GM18526 (cell line): ENCODE results near the gene LAMA5.

ENCODE experiments used
- POLR2A ChIP-seq: IDR thresholded peaks from 3 replicates; pipeline ENCODE4 v1.6.1; 2011; ENCODE audit not compliant: insufficient read length; ENCODE audit errors: extremely low read depth

Gene LAMA5

DNA sequence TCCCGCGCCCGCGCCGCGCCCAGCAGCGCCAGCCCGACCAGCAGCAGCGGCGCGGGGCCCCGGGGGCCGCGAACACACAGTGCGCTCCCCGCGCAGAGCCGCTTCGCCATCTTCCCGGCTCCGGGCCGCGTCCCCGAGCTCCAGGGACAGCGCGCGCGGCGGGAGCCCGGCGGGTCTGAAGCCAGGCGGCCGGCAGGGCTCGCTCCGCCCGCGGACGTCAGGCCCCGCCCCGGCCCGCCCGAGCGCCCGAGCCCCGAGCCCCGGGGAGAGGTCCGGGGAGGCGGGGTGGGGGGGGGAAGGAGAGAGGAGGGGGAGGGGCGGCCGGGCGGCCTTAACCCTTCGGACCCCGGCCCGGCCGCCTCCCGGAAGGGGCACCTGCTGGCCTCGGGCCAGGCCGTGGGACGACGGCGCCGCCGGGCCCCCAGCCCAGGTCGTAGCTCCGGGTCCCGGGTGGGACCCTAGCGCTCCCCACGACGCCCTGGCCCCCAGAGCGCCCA lies at the start of gene LAMA5:
Gene LAMA5, minus strand, starts transcription at position 177 of the 497 bp plus-strand sequence. Its CDS starts 67 bp downstream, at position 110.
- no peak for TF ChIP-seq POLR2A

DNA sequence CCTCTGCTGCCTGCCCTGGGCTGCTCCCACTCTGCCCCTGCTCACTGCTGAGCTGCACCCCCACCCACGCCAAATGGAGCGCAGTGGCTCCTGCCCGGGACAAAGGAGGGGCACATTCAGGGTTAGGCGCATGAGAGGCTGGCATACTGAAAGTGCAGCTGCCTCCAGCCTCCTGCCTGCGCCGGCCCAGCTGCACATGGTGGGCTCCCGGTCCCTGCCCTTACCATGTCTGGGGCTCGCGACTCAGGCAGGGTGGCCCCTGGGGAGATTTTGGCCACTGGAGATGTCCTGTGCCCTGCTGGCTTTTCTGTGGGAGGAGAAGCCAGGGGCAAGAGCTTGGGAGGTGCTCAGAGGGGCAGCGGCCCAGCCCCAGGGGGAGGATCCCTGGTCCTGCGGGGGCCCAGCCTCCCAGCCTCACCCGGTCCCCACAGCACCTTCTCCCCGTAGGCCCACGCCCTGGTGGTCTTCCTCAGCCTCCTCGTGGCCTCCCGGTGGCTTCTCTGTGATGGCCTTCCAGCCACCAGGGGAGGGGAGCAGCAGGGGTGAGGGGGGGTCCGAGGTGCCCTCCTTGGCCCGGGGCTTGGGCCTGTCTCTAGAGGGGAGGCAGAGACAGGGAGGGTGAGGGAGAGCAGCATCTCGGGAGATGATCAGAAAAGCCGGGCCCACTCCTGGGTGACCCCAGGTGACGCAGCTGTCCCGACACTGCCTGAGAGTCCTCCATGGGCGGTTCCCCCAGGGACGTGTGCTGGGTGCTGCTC lies 48.4 kb upstream of the LAMA5 start:
- no peak for TF ChIP-seq POLR2A

- no peak for TF ChIP-seq POLR2A
Measured at GRCh38 chr20:62413896-62414481, 46.9 kb upstream of the LAMA5 start.

DNA sequence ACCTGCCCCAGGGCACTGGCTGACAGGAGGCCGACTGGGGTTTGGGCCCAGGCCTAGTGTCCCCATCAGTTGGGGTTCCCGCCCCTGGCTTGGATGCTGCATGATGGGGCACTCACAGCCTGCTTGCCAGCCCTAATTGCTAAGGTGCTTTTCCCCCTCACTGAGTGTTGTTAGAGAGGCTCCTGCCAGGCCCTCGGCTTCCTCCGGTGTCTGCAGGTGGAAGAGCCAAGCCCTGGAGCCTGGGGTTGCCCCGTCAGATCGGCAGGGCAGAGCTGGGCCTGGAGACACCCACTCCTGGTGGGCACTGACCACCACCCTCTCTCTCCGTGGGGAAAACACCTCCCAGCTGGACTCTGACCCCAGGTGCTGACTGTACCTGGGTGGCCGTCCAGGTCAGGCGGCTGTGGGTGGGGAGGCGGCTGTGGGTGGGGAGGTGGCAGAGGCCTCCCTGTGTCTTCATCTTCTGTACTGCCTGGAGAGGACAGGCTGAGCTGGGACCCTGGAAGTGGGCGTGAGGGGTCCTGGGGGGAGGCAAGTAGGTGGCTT lies 46.0 kb upstream of the LAMA5 start:
- no peak for TF ChIP-seq POLR2A

- TF ChIP-seq POLR2A, result no peak
Measured at GRCh38 chr20:62412194-62413024, 45.3 kb upstream of the LAMA5 start.

GRCh38 chr20:62411479-62412193 lies 44.5 kb upstream of the LAMA5 start:
- TF ChIP-seq POLR2A, result no peak

DNA sequence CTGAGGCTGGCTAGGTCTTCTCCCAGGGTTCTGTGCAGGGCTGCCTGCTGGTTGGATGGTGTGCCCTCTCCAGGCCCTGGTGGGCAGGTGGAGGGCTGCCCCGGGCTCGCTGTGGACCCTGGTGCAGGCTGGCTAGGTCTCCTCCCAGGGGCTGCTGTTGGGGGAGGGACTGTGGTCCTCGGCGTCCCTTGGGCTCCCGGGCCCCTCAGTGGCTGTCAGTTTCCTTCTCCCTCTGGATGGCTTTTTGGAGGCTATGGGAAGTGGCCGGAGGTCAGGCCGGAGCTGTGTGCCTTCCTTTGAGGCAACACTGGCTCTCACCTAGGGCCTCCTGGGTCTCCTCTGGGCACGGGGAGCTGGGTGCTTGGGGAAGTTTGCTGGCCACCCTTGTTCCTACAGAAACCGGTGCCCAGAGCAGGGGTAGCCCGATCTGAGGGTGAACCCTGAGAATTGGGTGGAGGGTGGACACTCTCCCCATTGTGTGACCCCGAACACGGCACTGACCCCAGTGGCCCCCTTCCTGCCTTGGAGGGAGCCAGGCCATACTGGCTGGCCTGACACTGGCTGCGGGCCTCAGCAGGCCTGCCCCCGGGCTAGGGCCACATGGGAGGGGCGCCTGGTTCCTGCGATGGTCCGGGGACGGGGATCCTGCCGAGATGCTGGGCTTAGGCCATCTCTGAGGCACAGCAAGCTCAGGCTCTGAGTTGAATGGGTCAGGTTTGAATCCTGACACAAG lies 43.8 kb upstream of the LAMA5 start:
- no peak for TF ChIP-seq POLR2A

GRCh38 chr20:62409931-62410745 lies 43.0 kb upstream of the LAMA5 start:
- TF ChIP-seq POLR2A, result no peak

- no peak for TF ChIP-seq POLR2A
Measured at GRCh38 chr20:62409086-62409853, 42.2 kb upstream of the LAMA5 start.

GRCh38 chr20:62408640-62409039 lies 41.5 kb upstream of the LAMA5 start:
- no peak for TF ChIP-seq POLR2A

- no peak for TF ChIP-seq POLR2A
Measured at GRCh38 chr20:62408055-62408454, 40.9 kb upstream of the LAMA5 start.

DNA sequence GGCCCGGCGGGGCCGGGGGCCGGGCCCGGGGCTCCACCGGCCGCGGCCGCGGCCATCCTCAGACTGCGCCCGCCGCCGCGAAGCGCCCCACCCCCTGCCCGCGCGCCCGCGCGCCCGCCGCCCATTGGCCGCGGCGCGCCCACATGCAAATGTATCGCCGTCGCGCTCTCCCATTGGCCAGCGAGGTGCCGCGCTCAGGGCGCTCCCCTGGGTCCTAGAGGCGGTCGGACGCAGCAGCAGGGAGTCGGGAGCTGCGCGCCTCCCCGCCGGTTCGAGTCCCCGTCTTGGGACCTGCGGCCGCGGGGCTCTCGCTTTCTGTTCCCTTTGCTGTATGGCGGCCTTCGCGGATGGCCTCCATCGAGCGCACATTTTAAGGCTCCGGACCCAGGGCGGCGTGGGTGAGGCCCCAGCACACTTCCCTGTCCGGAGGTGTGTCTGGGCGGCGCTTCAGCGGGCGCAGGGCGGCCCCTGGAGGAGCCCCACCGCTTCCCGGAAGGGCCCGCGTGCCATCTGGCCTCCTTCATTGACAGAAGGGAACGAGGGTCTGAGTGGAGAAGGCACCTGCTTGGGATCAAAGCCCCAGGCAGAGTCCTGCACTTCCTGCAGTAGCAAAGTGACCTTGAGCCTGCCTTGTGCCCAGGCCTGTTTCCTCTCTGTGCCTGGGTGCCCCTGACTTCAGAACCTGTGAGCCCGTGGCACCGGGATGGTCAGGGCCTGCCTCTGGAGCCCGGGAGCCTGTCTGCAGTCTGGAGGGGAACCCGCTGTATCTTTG lies 40.3 kb upstream of the LAMA5 start, which contains the start of gene CABLES2:
Gene CABLES2, minus strand, starts transcription at position 65 of the 772 bp plus-strand sequence. Its CDS starts 9 bp downstream, at position 56.
- TF ChIP-seq POLR2A, result peak; percentile 19
